Esophagus squamous epithelium (tissue), 5 donors: ENCODE results near the gene GMCL2. TPM values are rescaled to one million over a fixed set of nuclear protein-coding genes. Genes with fewer than 3 reads are reported as not detected.

Source experiments
- DNase-seq: peaks from one replicate; lab custom pipeline; 2025; lab: John Stamatoyannopoulos, UW
- H3K27ac ChIP-seq, 4 donors: fragments of 200-600 bp; sonication (generic); one replicate each; pipeline ENCODE4 v1.5.1; 2016 to 2019; ENCODE audit warnings: mild to moderate bottlenecking in 1 of 4
- H3K27me3 ChIP-seq, 4 donors: fragments of 200-600 bp; sonication (generic); 1 replicate in 3 of 4; 2 replicates in 1 of 4; pipeline versions ENCODE4 v1.5.1 to v1.6.0; 2017 to 2021; ENCODE audit warnings: antibody characterized with exemption in 1 of 4
- H3K36me3 ChIP-seq, 3 donors: fragments of 200-600 bp; sonication (generic); one replicate each; pipeline ENCODE4 v1.5.1; 2016 to 2019
- H3K4me1 ChIP-seq, 3 donors: fragments of 200-600 bp; sonication (generic); one replicate each; pipeline ENCODE4 v1.5.1; 2017 to 2019
- H3K4me3 ChIP-seq, 4 donors: fragments of 200-600 bp; sonication (generic); 1 replicate in 3 of 4; 2 replicates in 1 of 4; pipeline ENCODE4 v1.5.1; 2016 to 2019; ENCODE audit warnings: mild to moderate bottlenecking in 2 of 4, moderate library complexity in 1 of 4
- H3K9me3 ChIP-seq, 3 donors: fragments of 200-600 bp; sonication (generic); one replicate each; pipeline ENCODE4 v1.5.1; 2016 to 2019
- CTCF ChIP-seq, 6 experiments: fragments of 450-650 bp in 4 of 6; fragments of 200-600 bp in 2 of 6; sonication (generic) in 2 of 6; IDR thresholded peaks; one replicate each; pipeline ENCODE4 v1.5.1; 2016 to 2019; ENCODE audit warnings: antibody characterized with exemption in 6 of 6, mild to moderate bottlenecking in 4 of 6, moderate library complexity in 4 of 6
- POLR2A ChIP-seq, 4 donors: fragments of 450-650 bp; IDR thresholded peaks; one replicate each; pipeline ENCODE4 v1.6.1; 2017; ENCODE audit warnings: antibody characterized with exemption in 4 of 4, mild to moderate bottlenecking in 4 of 4, moderate library complexity in 3 of 4
- WGBS, 2 donors: methylation state at CpG; one replicate each; pipeline ENCODE4 v1.1.5; 2018; 5-methylcytosine and 5-hydroxymethylcytosine counted together
- intact Hi-C: fragments of 100-400 bp; cut with DNase I; formaldehyde crosslinking; loops from one replicate; pipeline ENCODE4 v1.15.0; 2022
- total RNA-seq, 4 donors: library from RNA; depleted of rRNA; stranded (reverse); fragments of >200 nt; gene quantifications; one replicate each; pipeline ENCODE4 v1.1.0, GENCODE V29; 2016
- donor health status: DM: yes; HTN: yes; CAD: no.

Gene GMCL2
- total RNA-seq, 4 donors from 2014 or later: not detected

DNA sequence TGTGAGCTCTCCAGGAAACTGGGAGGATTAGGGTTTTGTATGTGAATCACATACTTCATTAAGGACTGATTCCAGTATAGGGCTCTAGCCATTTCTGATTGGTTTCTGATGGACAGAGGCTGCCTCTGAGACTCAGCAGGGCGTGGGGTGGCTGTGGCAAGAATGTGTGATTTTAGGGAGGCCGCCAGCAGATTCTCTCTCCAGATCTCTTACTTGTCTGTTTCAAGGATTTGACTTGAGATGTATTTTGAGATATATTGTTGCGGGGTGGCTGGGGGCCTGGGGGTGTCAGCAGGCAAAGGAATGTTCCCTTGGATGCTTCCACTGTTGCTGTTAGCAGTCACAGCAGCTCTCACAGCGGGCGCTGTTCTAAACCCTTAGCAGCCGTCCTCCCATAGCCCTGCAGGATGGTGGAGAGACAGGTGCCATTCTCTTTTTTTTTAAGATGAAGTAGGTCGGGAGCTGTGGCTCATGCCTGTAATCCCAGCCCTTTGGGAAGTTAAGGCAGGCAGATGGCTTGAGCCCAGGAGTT lies 9.2 kb upstream of the GMCL2 start:
- peaks cover 0 to 15% (median 0%) of the 10 kb centered on the region in 4 donors for H3K27me3 ChIP-seq
- H3K27ac ChIP-seq: no peak overlapping the region
- no peaks in the 10 kb centered on the region for H3K9me3 ChIP-seq
- no peak overlapping the region for H3K4me3 ChIP-seq
- H3K4me1 ChIP-seq: peaks cover 0 to 49% (median 17%) of the 10 kb centered on the region in 3 donors
- WGBS, 2 donors: 62 to 86% methylated on average over 2 to 6 of the region's 7 CpGs
- intact Hi-C loops: no loop called here
- H3K36me3 ChIP-seq: no peaks in the 10 kb centered on the region
- no peak for DNase-seq
- TF ChIP-seq POLR2A (IDR thresholded peaks at IDR 0.05) (no peak), CTCF (IDR thresholded peaks at IDR 0.05) (no peak)

DNA sequence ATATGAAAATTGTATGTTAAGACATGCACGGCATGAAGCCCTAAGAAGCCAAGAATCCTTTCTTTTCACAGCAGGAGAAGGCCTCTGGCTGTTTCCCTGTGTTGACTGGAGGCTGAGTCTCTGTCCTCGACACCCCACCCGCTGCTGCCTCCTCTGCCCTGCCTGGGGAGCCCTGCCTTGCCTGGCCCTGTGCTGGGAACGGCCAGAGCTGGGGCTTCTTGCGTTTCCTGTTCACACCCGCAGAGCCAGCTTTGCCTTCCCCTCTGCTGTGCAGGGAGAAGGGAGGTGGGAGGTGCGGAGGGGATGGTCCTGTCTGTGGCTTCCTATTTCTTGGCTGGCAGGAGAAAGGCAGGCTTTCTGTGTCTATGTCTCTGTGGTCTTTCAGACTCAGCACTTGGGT lies 6.9 kb upstream of the GMCL2 start:
- Histone ChIP-seq H3K27me3 (peaks cover 0 to 15% (median 0%) of the 10 kb centered on the region in 4 donors), H3K4me1 (peaks cover 0 to 26% (median 8%) of the 10 kb centered on the region in 3 donors), H3K9me3 (no peaks in the 10 kb centered on the region), H3K36me3 (no peaks in the 10 kb centered on the region), H3K27ac (no peak overlapping the region), H3K4me3 (no peak overlapping the region)
- no peak for DNase-seq
- WGBS, 2 donors: 13 to 33% methylated on average over 2 to 7 of the region's 7 CpGs
- TF ChIP-seq CTCF (IDR thresholded peaks at IDR 0.05) (no peak), POLR2A (IDR thresholded peaks at IDR 0.05) (no peak)
- intact Hi-C loops: no loop called here

DNA sequence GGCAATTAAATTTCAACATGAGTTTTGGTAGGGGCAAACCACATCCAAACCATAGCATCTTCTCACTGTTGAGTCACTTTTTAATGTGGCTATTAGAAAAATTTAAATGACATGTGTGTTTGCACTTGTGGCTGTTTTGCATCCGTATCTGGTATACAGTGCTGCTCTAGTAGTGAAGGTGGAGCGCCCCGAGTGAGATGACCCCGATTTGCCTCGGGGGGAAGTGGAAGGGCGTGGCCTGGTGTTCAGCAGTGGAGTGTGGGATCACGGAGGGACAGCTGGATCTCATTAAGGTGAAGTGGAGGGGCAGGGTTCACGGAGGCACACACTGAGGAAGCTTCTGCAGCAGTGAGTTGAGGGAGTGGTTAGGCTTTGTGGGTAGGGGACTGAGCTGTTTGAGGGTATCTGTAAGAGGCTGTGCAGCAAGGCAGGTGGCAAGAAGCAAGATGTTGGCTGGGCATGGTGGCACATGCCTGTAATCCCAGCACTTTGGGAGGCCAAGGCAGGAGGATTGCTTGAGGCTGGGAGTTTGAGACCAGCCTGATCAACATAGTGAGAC lies 6.2 kb upstream of the GMCL2 start:
- H3K9me3 ChIP-seq: no peaks in the 10 kb centered on the region
- no peak overlapping the region for H3K4me3 ChIP-seq
- H3K4me1 ChIP-seq: peaks cover 0 to 26% (median 8%) of the 10 kb centered on the region in 3 donors
- intact Hi-C loops: no loop called here
- no peak for DNase-seq
- H3K36me3 ChIP-seq: no peaks in the 10 kb centered on the region
- H3K27me3 ChIP-seq: peaks cover 0 to 15% (median 0%) of the 10 kb centered on the region in 4 donors
- no peak overlapping the region for H3K27ac ChIP-seq
- no peak for TF ChIP-seq POLR2A (IDR thresholded peaks at IDR 0.05)
- no peak for TF ChIP-seq CTCF (IDR thresholded peaks at IDR 0.05)
- WGBS, 2 donors: 45 to 48% methylated on average over 6 to 8 of the region's 8 CpGs

DNA sequence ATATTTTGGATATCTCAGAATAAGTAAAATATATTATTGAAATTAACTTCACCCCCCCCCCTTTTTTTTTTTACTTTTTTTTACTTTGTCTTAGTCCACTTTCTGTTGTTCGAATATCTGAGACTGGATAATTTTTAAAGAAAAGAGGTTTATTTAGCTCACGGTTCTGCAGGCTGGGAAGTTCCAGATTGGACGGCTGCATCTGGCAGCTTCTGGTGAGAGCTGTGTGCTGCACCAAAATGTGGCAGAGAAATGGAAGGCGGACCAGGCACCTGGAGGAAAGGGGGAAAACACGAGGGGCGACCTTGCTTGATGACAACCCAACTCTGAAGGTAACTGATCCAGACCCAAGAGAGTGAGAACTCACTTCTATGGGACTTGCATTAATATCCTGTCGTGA lies 5.6 kb upstream of the GMCL2 start:
- Histone ChIP-seq H3K9me3 (no peaks in the 10 kb centered on the region), H3K4me1 (peaks cover 0 to 26% (median 8%) of the 10 kb centered on the region in 3 donors), H3K27ac (no peak overlapping the region), H3K27me3 (peaks cover 0 to 15% (median 0%) of the 10 kb centered on the region in 4 donors), H3K4me3 (no peak overlapping the region), H3K36me3 (no peaks in the 10 kb centered on the region)
- intact Hi-C loops: no loop called here
- TF ChIP-seq POLR2A (IDR thresholded peaks at IDR 0.05) (no peak), CTCF (IDR thresholded peaks at IDR 0.05) (no peak)
- WGBS, 2 donors: 80 to 97% methylated on average over 5 to 7 of the region's 7 CpGs
- no peak for DNase-seq

GRCh38 chr5:178192244-178192643 lies 5.1 kb upstream of the GMCL2 start:
- intact Hi-C loops: no loop called here
- DNase-seq: no peak
- no peaks in the 10 kb centered on the region for H3K36me3 ChIP-seq
- peaks cover 0 to 26% (median 8%) of the 10 kb centered on the region in 3 donors for H3K4me1 ChIP-seq
- no peaks in the 10 kb centered on the region for H3K9me3 ChIP-seq
- no peak overlapping the region for H3K4me3 ChIP-seq
- peaks cover 0 to 15% (median 0%) of the 10 kb centered on the region in 4 donors for H3K27me3 ChIP-seq
- 28 to 66% methylated on average over 2 of the region's 2 CpGs for WGBS, 2 donors
- no peak for TF ChIP-seq POLR2A (IDR thresholded peaks at IDR 0.05)
- TF ChIP-seq CTCF (IDR thresholded peaks at IDR 0.05): no peak
- H3K27ac ChIP-seq: no peak overlapping the region
